PFSK-1 (cell line): Measurements from ENCODE around the gene NEMP2.

Experiments used
- FOXP2 ChIP-seq: optimal IDR thresholded peaks from 2 replicates; pipeline ENCODE3; 2011; ENCODE audit warnings: borderline replicate concordance, control low read depth, inconsistent platforms; ENCODE audit not compliant: insufficient read depth; ENCODE audit errors: extremely low read length, extremely low read depth
- POLR2AphosphoS5 ChIP-seq: IDR thresholded peaks from 2 replicates; pipeline ENCODE4 v1.6.1; 2012; ENCODE audit warnings: low read depth, mild to moderate bottlenecking, control low read depth, low read length, moderate library complexity
- TF ChIP-seq, protein P1 (sequence below), 2 experiments: IDR thresholded peaks; 2 replicates each; pipeline versions ENCODE4 v1.6.1 to v1.8.0; 2011 to 2012; ENCODE audit warnings: low read depth in 2 of 2, low read length in 2 of 2, control low read depth in 1 of 2, inconsistent platforms in 1 of 2, mild to moderate bottlenecking in 1 of 2, moderate library complexity in 1 of 2; ENCODE audit not compliant: insufficient read depth in 1 of 2

DNA sequence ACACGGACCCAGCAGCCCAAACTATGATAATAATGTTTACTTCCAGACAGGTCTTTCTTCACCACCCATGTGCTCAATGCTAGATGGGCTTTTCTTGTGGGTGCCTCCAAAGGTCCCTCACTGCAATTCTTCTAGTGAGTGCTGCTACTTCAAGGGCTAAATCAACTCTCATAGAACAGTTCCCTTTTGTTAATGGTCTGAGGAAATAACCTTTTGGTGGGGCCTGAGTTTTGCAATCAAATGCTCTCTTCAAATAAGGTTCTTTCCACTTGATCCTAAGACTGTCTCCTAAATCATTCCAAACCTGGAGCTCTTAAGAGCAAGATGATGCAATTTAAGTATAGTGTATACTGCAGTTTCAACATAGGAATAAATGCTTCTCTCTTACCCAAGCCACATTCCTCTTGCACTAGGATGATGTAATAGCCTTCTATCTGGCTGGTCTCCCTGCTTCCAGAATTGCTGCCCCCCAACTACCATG lies 6.0 kb downstream of the NEMP2 start:
- no peak for TF ChIP-seq POLR2AphosphoS5
- TF ChIP-seq, protein P1, sequence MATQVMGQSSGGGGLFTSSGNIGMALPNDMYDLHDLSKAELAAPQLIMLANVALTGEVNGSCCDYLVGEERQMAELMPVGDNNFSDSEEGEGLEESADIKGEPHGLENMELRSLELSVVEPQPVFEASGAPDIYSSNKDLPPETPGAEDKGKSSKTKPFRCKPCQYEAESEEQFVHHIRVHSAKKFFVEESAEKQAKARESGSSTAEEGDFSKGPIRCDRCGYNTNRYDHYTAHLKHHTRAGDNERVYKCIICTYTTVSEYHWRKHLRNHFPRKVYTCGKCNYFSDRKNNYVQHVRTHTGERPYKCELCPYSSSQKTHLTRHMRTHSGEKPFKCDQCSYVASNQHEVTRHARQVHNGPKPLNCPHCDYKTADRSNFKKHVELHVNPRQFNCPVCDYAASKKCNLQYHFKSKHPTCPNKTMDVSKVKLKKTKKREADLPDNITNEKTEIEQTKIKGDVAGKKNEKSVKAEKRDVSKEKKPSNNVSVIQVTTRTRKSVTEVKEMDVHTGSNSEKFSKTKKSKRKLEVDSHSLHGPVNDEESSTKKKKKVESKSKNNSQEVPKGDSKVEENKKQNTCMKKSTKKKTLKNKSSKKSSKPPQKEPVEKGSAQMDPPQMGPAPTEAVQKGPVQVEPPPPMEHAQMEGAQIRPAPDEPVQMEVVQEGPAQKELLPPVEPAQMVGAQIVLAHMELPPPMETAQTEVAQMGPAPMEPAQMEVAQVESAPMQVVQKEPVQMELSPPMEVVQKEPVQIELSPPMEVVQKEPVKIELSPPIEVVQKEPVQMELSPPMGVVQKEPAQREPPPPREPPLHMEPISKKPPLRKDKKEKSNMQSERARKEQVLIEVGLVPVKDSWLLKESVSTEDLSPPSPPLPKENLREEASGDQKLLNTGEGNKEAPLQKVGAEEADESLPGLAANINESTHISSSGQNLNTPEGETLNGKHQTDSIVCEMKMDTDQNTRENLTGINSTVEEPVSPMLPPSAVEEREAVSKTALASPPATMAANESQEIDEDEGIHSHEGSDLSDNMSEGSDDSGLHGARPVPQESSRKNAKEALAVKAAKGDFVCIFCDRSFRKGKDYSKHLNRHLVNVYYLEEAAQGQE (IDR thresholded peaks at IDR 0.05; ENCODE audit: insufficient read depth in 1 of 2, low read depth in 2 of 2, low read length in 2 of 2), result no peak
- TF ChIP-seq FOXP2, result no peak
